Measurements from ENCODE around the gene SLC1A7.

Gene SLC1A7

GRCh38 chr1:53116307-53116810 lies 26.1 kb downstream of the SLC1A7 start:
- FAIRE-seq (no peak), DNase-seq (ENCODE audit: low spot score) (no peak)

GRCh38 chr1:53115403-53116306 lies 26.8 kb downstream of the SLC1A7 start:
- DNase-seq (ENCODE audit: low spot score) (no peak), FAIRE-seq (no peak)

- FAIRE-seq (no peak), DNase-seq (ENCODE audit: low spot score) (no peak)
Observed at GRCh38 chr1:53114581-53115400, 27.6 kb downstream of the SLC1A7 start.

- no peak for DNase-seq (ENCODE audit: low spot score)
- no peak for FAIRE-seq
Observed at GRCh38 chr1:53114090-53114489, 28.3 kb downstream of the SLC1A7 start.

- FAIRE-seq: no peak
- DNase-seq (ENCODE audit: low spot score): no peak
Observed at GRCh38 chr1:53112861-53113260, 29.6 kb downstream of the SLC1A7 start.

- FAIRE-seq (no peak), DNase-seq (ENCODE audit: low spot score) (peak; percentile 54)
Observed at GRCh38 chr1:53112271-53112774, 30.1 kb downstream of the SLC1A7 start.

- FAIRE-seq (no peak), DNase-seq (ENCODE audit: low spot score) (no peak)
Observed at GRCh38 chr1:53111693-53112092, 30.7 kb downstream of the SLC1A7 start.

GRCh38 chr1:53111073-53111556 lies 31.3 kb downstream of the SLC1A7 start:
- no peak for FAIRE-seq

GRCh38 chr1:53110370-53111072 lies 31.9 kb downstream of the SLC1A7 start:
- FAIRE-seq (no peak), DNase-seq (ENCODE audit: low spot score) (no peak)

More at GRCh38 chr1:53111073-53111556, 31.3 kb downstream of the SLC1A7 start:
- DNase-seq (ENCODE audit: low spot score): no peak

- no peak for FAIRE-seq
- no peak for DNase-seq (ENCODE audit: low spot score)
Observed at GRCh38 chr1:53108646-53109580, 33.5 kb downstream of the SLC1A7 start.

- DNase-seq (ENCODE audit: low spot score) (no peak), FAIRE-seq (no peak)
Observed at GRCh38 chr1:53107570-53108322, 34.7 kb downstream of the SLC1A7 start.

- DNase-seq (ENCODE audit: low spot score) (no peak), FAIRE-seq (no peak)
Observed at GRCh38 chr1:53107090-53107489, 35.3 kb downstream of the SLC1A7 start.

- FAIRE-seq (no peak), DNase-seq (ENCODE audit: low spot score) (no peak)
Observed at GRCh38 chr1:53104289-53104913, 38.0 kb downstream of the SLC1A7 start.

GRCh38 chr1:53094533-53094919 lies 47.9 kb downstream of the SLC1A7 start:
- no peak for DNase-seq (ENCODE audit: low spot score)
- FAIRE-seq: no peak

GRCh38 chr1:53093778-53094532 lies 48.5 kb downstream of the SLC1A7 start:
- FAIRE-seq (no peak), DNase-seq (ENCODE audit: low spot score) (no peak)

GRCh38 chr1:53093451-53093754 lies 49.0 kb downstream of the SLC1A7 start:
- DNase-seq (ENCODE audit: low spot score): no peak
- FAIRE-seq: no peak

GRCh38 chr1:53092659-53093450 lies 49.6 kb downstream of the SLC1A7 start:
- DNase-seq (ENCODE audit: low spot score): no peak
- FAIRE-seq: no peak

Measured in RCC 7860 (cell line).